Neural progenitor cell (in vitro differentiated cells): ENCODE results near the gene INTS15.

Experiments
- EZH2 ChIP-seq: fragments of 200-600 bp; sonication (generic); IDR thresholded peaks from 2 replicates; pipeline ENCODE4 v1.6.1; 2017; ENCODE audit warnings: antibody characterized with exemption, mild to moderate bottlenecking, moderate library complexity
- TF ChIP-seq, protein P1 (sequence below): fragments of 200-600 bp; sonication (generic); IDR thresholded peaks from 2 replicates; pipeline ENCODE4 v1.5.1; 2017; ENCODE audit warnings: antibody characterized with exemption, mild to moderate bottlenecking

DNA sequence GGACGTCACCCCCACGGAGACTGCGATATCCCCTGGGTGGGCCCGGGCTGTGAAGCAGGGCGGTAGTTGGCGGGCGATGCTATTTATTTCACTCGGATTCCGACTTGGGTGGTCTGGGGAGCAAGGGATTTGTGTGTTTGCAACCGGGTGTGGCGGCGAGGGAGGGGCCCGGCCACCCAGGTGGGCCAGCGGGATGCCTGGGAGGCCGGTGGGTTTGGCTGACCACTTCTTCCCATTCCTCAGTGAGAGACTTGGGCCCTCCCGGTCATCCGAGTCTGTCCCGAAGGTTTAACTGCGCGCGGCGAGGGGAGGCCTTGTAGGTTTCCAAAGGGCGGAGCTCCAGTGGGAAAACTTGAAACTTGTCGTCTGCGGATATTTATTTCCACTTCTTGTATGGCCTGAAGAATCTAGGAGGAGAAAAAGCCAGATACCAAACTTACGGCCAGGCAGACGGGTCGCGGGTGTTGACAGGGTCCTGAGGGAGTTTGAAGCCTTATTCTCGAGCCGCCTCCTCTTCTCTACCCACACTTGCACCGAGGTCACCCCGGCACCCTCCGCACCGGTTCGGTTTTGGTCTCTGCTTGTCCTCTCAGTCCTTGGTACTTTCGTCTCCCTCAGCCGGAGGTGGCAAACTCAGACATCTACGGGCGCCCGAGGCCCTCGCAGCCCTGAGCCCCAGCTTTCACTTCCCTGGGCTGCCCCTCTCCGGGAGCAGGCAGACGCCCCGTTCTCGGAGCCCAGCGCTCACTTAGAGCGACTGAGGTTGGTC is 65.2 kb downstream of the INTS15 start:
- TF ChIP-seq, protein P1, sequence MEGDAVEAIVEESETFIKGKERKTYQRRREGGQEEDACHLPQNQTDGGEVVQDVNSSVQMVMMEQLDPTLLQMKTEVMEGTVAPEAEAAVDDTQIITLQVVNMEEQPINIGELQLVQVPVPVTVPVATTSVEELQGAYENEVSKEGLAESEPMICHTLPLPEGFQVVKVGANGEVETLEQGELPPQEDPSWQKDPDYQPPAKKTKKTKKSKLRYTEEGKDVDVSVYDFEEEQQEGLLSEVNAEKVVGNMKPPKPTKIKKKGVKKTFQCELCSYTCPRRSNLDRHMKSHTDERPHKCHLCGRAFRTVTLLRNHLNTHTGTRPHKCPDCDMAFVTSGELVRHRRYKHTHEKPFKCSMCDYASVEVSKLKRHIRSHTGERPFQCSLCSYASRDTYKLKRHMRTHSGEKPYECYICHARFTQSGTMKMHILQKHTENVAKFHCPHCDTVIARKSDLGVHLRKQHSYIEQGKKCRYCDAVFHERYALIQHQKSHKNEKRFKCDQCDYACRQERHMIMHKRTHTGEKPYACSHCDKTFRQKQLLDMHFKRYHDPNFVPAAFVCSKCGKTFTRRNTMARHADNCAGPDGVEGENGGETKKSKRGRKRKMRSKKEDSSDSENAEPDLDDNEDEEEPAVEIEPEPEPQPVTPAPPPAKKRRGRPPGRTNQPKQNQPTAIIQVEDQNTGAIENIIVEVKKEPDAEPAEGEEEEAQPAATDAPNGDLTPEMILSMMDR, result no peak
- no peak for TF ChIP-seq EZH2
